MCF 10A (cell line): ENCODE measurements around the gene GZF1. TPM values are rescaled to one million over a fixed set of nuclear protein-coding genes. Genes with fewer than 3 reads are reported as not detected.

Source experiments
- BruUV-seq: library from RNA; stranded (reverse); fragments of 400-500 nt; replicated peaks from 2 replicates; lab custom pipeline; 2021; lab: Mats Ljungman, UMichigan
- CTCF ChIA-PET: fragments of 300-600 bp; sonication (Branson Sonifier 250); formaldehyde crosslinking; extraction: SDS; loops from one replicate; lab custom pipeline; 2021; ENCODE audit warnings: antibody characterized with exemption, inconsistent platforms; lab: Yijun Ruan, JAX
- POLR2A ChIA-PET: fragments of 300-600, 350-650 bp; sonication (Branson Sonifier 250); formaldehyde crosslinking; extraction: SDS; loops from one replicate; lab custom pipeline; 2020; ENCODE audit warnings: antibody characterized with exemption, inconsistent platforms; lab: Yijun Ruan, JAX
- DNase-seq: peaks from one replicate; pipeline ENCODE4 v3.0.0-alpha.2; 2018; ENCODE audit not compliant: unreplicated experiment
- H3K27ac Mint-ChIP-seq: one replicate; pipeline ENCODE4 v1.8.0; 2022; ENCODE audit warnings: mild to moderate bottlenecking, low read depth, mixed read lengths; ENCODE audit not compliant: unreplicated experiment
- H3K27me3 Mint-ChIP-seq: one replicate; pipeline ENCODE4 v1.8.0; 2022; ENCODE audit warnings: mixed read lengths; ENCODE audit not compliant: insufficient read depth, unreplicated experiment
- H3K36me3 Mint-ChIP-seq: one replicate; pipeline ENCODE4 v1.8.0; 2022; ENCODE audit warnings: mild to moderate bottlenecking, moderate library complexity, mixed read lengths; ENCODE audit not compliant: insufficient read depth, unreplicated experiment
- H3K4me1 Mint-ChIP-seq: one replicate; pipeline ENCODE4 v1.8.0; 2022; ENCODE audit warnings: mixed read lengths; ENCODE audit not compliant: insufficient read depth, unreplicated experiment
- H3K4me3 Mint-ChIP-seq: one replicate; pipeline ENCODE4 v1.8.0; 2022; ENCODE audit warnings: mild to moderate bottlenecking, moderate library complexity, mixed read lengths; ENCODE audit not compliant: unreplicated experiment
- H3K9me3 Mint-ChIP-seq: one replicate; pipeline ENCODE4 v1.8.0; 2022; ENCODE audit warnings: mixed read lengths; ENCODE audit not compliant: unreplicated experiment
- CTCF ChIP-seq: fragments of 200-600 bp; IDR thresholded peaks from one replicate; pipeline ENCODE4 v1.8.0; 2022; ENCODE audit warnings: antibody characterized with exemption, mild to moderate bottlenecking; ENCODE audit not compliant: unreplicated experiment
- intact Hi-C: fragments of 100-400 bp; cut with micrococcal nuclease; formaldehyde crosslinking; loops from 2 replicates; pipeline ENCODE4 v1.14.1; 2022
- total RNA-seq: library from RNA; stranded (reverse); gene quantifications from 2 replicates; pipeline ENCODE4 v1.2.3, GENCODE V29; 2022

Gene GZF1
- total RNA-seq, 1 experiment from 2014 or later, result 15.5 TPM

GRCh38 chr20:23362392-23363256 is 642 bp downstream of the GZF1 start:
- ChIA-PET POLR2A (interaction anchor here (0.6 to 12.7 kb wide), 6 partner anchors 10 to 675 kb away, joined by 3 to 261 read pairs (median 4); partner anchors contain the start of genes NAPB and NXT1), CTCF (interaction anchor here (0.6 to 1.1 kb wide), 4 partner anchors 15 to 867 kb away, joined by 3 to 6 read pairs (median 3); no protein-coding TSS in a partner anchor)
- Mint-ChIP-seq H3K4me1 (peaks cover 33% of the 10 kb centered on the region), H3K36me3 (peaks cover 32% of the 10 kb centered on the region), H3K27me3 (no peaks in the 10 kb centered on the region), H3K27ac (peak overlapping the region; percentile 87), H3K4me3 (peak overlapping the region; percentile 84), H3K9me3 (no peaks in the 10 kb centered on the region)
- peak; percentile 26 for DNase-seq
- no peak for TF ChIP-seq CTCF
- intact Hi-C loops, result loop anchor here (5.0 kb wide), 1 partner anchor 60 kb away; the partner anchor contains the start of gene NAPB
- BruUV-seq, result no TSS peak

GRCh38 chr20:23363257-23363649 is 1.3 kb downstream of the GZF1 start:
- TSS peak; percentile 26 for BruUV-seq
- peak overlapping the region; percentile 84 for H3K4me3 Mint-ChIP-seq
- peaks cover 39% of the 10 kb centered on the region for H3K4me1 Mint-ChIP-seq

GRCh38 chr20:23365390-23366165 is 3.6 kb downstream of the GZF1 start:
- peak overlapping the region; percentile 40 for H3K4me3 Mint-ChIP-seq
- intact Hi-C loops, result no loop called here
- BruUV-seq, result no TSS peak
- no peak for TF ChIP-seq CTCF
- H3K27ac Mint-ChIP-seq, result peak overlapping the region; percentile 89
- H3K36me3 Mint-ChIP-seq, result peaks cover 60% of the 10 kb centered on the region
- no peaks in the 10 kb centered on the region for H3K27me3 Mint-ChIP-seq
- no peak for DNase-seq
- CTCF ChIA-PET, result no interaction called here
- POLR2A ChIA-PET, result interaction anchor here (0.9 to 12.7 kb wide), 6 partner anchors 8 to 674 kb away, joined by 3 to 261 read pairs (median 16); partner anchors contain the start of genes NAPB and NXT1
- H3K4me1 Mint-ChIP-seq, result peaks cover 39% of the 10 kb centered on the region
- no peaks in the 10 kb centered on the region for H3K9me3 Mint-ChIP-seq

More at GRCh38 chr20:23363257-23363649, 1.3 kb downstream of the GZF1 start:
- Mint-ChIP-seq H3K9me3 (no peaks in the 10 kb centered on the region), H3K36me3 (peaks cover 36% of the 10 kb centered on the region), H3K27me3 (no peaks in the 10 kb centered on the region), H3K27ac (peak overlapping the region; percentile 87)
- POLR2A ChIA-PET, result interaction anchor here (0.6 to 12.7 kb wide), 5 partner anchors 13 to 676 kb away, joined by 3 to 261 read pairs (median 6); partner anchors contain the start of genes NAPB and NXT1
- intact Hi-C loops, result loop anchor here (5.0 kb wide), 1 partner anchor 59 kb away; the partner anchor contains the start of gene NAPB
- DNase-seq, result no peak
- CTCF ChIA-PET, result interaction anchor here (0.6 to 1.1 kb wide), 4 partner anchors 18 to 867 kb away, joined by 3 to 6 read pairs (median 4); no protein-coding TSS in a partner anchor
- TF ChIP-seq CTCF, result no peak
